ENCODE data around the gene NOVA2. TPM values are rescaled to one million over a fixed set of nuclear protein-coding genes. Genes with fewer than 3 reads are reported as not detected.

NOVA2 gene
- total RNA-seq, 1 experiment from 2014 or later, result 2.5 TPM

DNA sequence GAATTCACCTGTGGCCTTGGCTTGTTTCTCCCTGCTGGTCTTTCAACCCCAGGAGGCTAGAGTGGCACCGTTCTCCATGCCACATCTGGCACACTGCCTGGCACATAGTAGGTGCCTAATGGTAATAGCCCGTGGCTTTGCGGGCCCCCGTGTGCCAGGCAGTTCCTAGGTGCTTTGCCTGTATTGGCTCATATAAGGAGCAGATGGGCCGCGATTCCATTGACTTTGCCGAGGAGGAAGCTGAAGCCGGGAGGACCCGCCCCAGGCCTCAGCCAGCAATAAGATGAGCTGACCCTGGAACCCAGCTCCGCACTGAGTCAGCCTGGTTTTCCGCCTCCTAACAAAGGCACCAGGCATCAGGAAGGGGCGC lies 48.4 kb upstream of the NOVA2 start:
- Histone ChIP-seq H3K79me2 (ENCODE audit: insufficient read depth, low read length) (no peaks in the 10 kb centered on the region), H3K27ac (ENCODE audit: low read depth, low read length) (no peak overlapping the region), H3K4me2 (ENCODE audit: low read length) (no peak overlapping the region), H3K9ac (ENCODE audit: low read length) (no peak overlapping the region), H3K9me2 (ENCODE audit: insufficient read depth) (no peaks in the 10 kb centered on the region), H3K36me3 (ENCODE audit: control insufficient read depth in 1 of 2, insufficient read depth in 2 of 2, low read length in 2 of 2) (0 out of 4 replicates have a peak, but pooled peaks cover 0 to 4% of the 10 kb centered on the region in 2 experiments), H2AFZ (ENCODE audit: low read depth, low read length, poor library complexity, severe bottlenecking) (no peak overlapping the region), H3K4me3 (replicated peaks in 1 of 2; ENCODE audit: low read depth in 1 of 2, low read length in 2 of 2) (no peak overlapping the region), H3K27me3 (ENCODE audit: insufficient read depth, low read length) (no peaks in the 10 kb centered on the region), H4K20me1 (ENCODE audit: insufficient read depth) (no peaks in the 10 kb centered on the region), H3K9me3 (ENCODE audit: control insufficient read depth in 1 of 2, insufficient read depth in 1 of 2, low read depth in 1 of 2, low read length in 2 of 2) (no peaks in the 10 kb centered on the region), H3K4me1 (ENCODE audit: control insufficient read depth in 1 of 2, insufficient read depth in 2 of 2, low read length in 2 of 2) (peaks cover 0 to 9% of the 10 kb centered on the region in 2 experiments; a peak in 2 of 4 replicates)
- ChIA-PET POLR2A (no interaction called here), RAD21 (ENCODE audit: low non-redundant PET in 1 of 2, low total read pairs in 2 of 2, uncharacterized antibody in 2 of 2, unreplicated experiment in 2 of 2) (no interaction called here), CTCF (interaction anchor here (0.9 kb wide), 1 partner anchor 55 kb away, joined by 4 read pairs; no protein-coding TSS in a partner anchor)
- ATAC-seq, result no peak
- no TSS peak for BruUV-seq (replicated peaks)
- intact Hi-C loops (cut with micrococcal nuclease), result no loop called here
- no peak for TF ChIP-seq EZH2phosphoT487 (IDR thresholded peaks at IDR 0.05; ENCODE audit: borderline replicate concordance)
- TF ChIP-seq ATF3 (IDR thresholded peaks at IDR 0.05), result no peak
- no peak for TF ChIP-seq FOSL1 (IDR thresholded peaks at IDR 0.05; ENCODE audit: low read depth)
- no peak for TF ChIP-seq TCF7L2 (IDR thresholded peaks at IDR 0.05; ENCODE audit: borderline replicate concordance, extremely low read depth, insufficient read depth, insufficient read length)
- no peak for TF ChIP-seq CTCF (IDR thresholded peaks at IDR 0.05 in 2 of 3, conservative IDR thresholded peaks at IDR 0.05 in 1 of 3; ENCODE audit: borderline replicate concordance in 1 of 3, insufficient read depth in 1 of 3, low read depth in 2 of 3, low read length in 2 of 3)
- TF ChIP-seq SIN3A (IDR thresholded peaks at IDR 0.05; ENCODE audit: low read depth), result no peak
- no peak for DNase-seq (ENCODE audit: low read depth, low spot score)

GRCh38 chr19:46021531-46022041 lies 47.9 kb upstream of the NOVA2 start:
- ATAC-seq (peak; percentile 43; the same call in 1 of the 2 replicates), DNase-seq (ENCODE audit: low read depth, low spot score) (no peak)
- CTCF ChIA-PET, result interaction anchor here (1.5 kb wide), 1 partner anchor 56 kb away, joined by 5 read pairs; no protein-coding TSS in a partner anchor
- intact Hi-C loops (cut with micrococcal nuclease), result no loop called here
- no peak overlapping the region for H3K4me2 ChIP-seq (ENCODE audit: low read length)
- POLR2A ChIA-PET, result no interaction called here
- RAD21 ChIA-PET (ENCODE audit: low non-redundant PET in 1 of 2, low total read pairs in 2 of 2, uncharacterized antibody in 2 of 2, unreplicated experiment in 2 of 2), result no interaction called here
- H3K4me3 ChIP-seq (replicated peaks in 1 of 2; ENCODE audit: low read depth in 1 of 2, low read length in 2 of 2), result no peak overlapping the region
- no peaks in the 10 kb centered on the region for H3K27me3 ChIP-seq (ENCODE audit: insufficient read depth, low read length)
- TF ChIP-seq CTCF (IDR thresholded peaks at IDR 0.05 in 2 of 3, conservative IDR thresholded peaks at IDR 0.05 in 1 of 3; ENCODE audit: borderline replicate concordance in 1 of 3, insufficient read depth in 1 of 3, low read depth in 2 of 3, low read length in 2 of 3) (peak in 1 of 3 experiments; percentile 11; a peak in 1 of 6 replicates), CBX3 (IDR thresholded peaks at IDR 0.05; ENCODE audit: low read depth) (no peak)
- no TSS peak for BruUV-seq (replicated peaks)
- 0 out of 4 replicates have a peak, but pooled peaks cover 0 to 4% of the 10 kb centered on the region in 2 experiments for H3K36me3 ChIP-seq (ENCODE audit: control insufficient read depth in 1 of 2, insufficient read depth in 2 of 2, low read length in 2 of 2)
- H3K9ac ChIP-seq (ENCODE audit: low read length), result no peak overlapping the region
- H3K4me1 ChIP-seq (ENCODE audit: control insufficient read depth in 1 of 2, insufficient read depth in 2 of 2, low read length in 2 of 2), result peaks cover 0 to 10% of the 10 kb centered on the region in 2 experiments; a peak in 2 of 4 replicates
- H3K9me3 ChIP-seq (ENCODE audit: control insufficient read depth in 1 of 2, insufficient read depth in 1 of 2, low read depth in 1 of 2, low read length in 2 of 2), result no peaks in the 10 kb centered on the region
- no peaks in the 10 kb centered on the region for H3K9me2 ChIP-seq (ENCODE audit: insufficient read depth)
- H4K20me1 ChIP-seq (ENCODE audit: insufficient read depth), result no peaks in the 10 kb centered on the region
- H3K79me2 ChIP-seq (ENCODE audit: insufficient read depth, low read length), result no peaks in the 10 kb centered on the region
- H3K27ac ChIP-seq (ENCODE audit: low read depth, low read length), result no peak overlapping the region
- H2AFZ ChIP-seq (ENCODE audit: low read depth, low read length, poor library complexity, severe bottlenecking), result no peak overlapping the region
